ENCODE measurements around the gene SGCA. TPM values are rescaled to one million over a fixed set of nuclear protein-coding genes. Genes with fewer than 3 reads are reported as not detected.

SGCA gene
- total and polyA plus RNA-seq, 9 of the 15 experiments (the other 6 are each of a cell fraction or from before 2014, with no cell fraction given): not detected

GRCh38 chr17:50161023-50161910 is 4.5 kb upstream of the SGCA start (continued):
- TF ChIP-seq PHF8 (IDR thresholded peaks at IDR 0.05; ENCODE audit: borderline replicate concordance, low read length) (peak; percentile 56; the same call in 1 of the 2 replicates), KDM5B (IDR thresholded peaks at IDR 0.05; ENCODE audit: insufficient replicate concordance, low read depth, low read length) (peak; percentile 59), ZNF263 (CRISPR knock-in tag; IDR thresholded peaks at IDR 0.05; ENCODE audit: borderline replicate concordance) (peak; percentile 30; the same call in 1 of the 2 replicates), ELF2 (CRISPR knock-in tag; IDR thresholded peaks at IDR 0.05) (no peak), RCOR1 (IDR thresholded peaks at IDR 0.05; ENCODE audit: borderline replicate concordance in 1 of 2, low read depth in 2 of 2, low read length in 2 of 2) (peak in 1 of 2 experiments; percentile 87; a peak in 2 of 4 replicates), PRPF4 (IDR thresholded peaks at IDR 0.05; ENCODE audit: insufficient read depth, low read depth, low read length, poor library complexity, severe bottlenecking) (no peak), RBM15 (IDR thresholded peaks at IDR 0.05; ENCODE audit: insufficient read depth, low read length) (no peak), XRCC3 (IDR thresholded peaks at IDR 0.05) (no peak), BCOR (IDR thresholded peaks at IDR 0.05) (peak; percentile 45; the same call in 1 of the 2 replicates), ZNF57 (CRISPR knock-in tag; IDR thresholded peaks at IDR 0.05) (no peak), E2F4 (CRISPR knock-in tag; IDR thresholded peaks at IDR 0.05; ENCODE audit: low read depth) (no peak), BRD4 (IDR thresholded peaks at IDR 0.05) (no peak), ETV5 (CRISPR knock-in tag; IDR thresholded peaks at IDR 0.05; ENCODE audit: low read depth) (peak; percentile 9; the same call in 1 of the 2 replicates), L3MBTL2 (IDR thresholded peaks at IDR 0.05) (peak; percentile 64), ZNF584 (CRISPR knock-in tag; IDR thresholded peaks at IDR 0.05; ENCODE audit: low read depth) (no peak), MBD1 (CRISPR knock-in tag; IDR thresholded peaks at IDR 0.05) (no peak), EP300 (IDR thresholded peaks at IDR 0.05; ENCODE audit: low read length) (0 out of 2 replicates have a peak, but pooled peaks have one; percentile 25), MXI1 (IDR thresholded peaks at IDR 0.05; ENCODE audit: low read depth, low read length) (no peak), RAD21 (CRISPR knock-in tag; conservative IDR thresholded peaks at IDR 0.05 in 1 of 2, IDR thresholded peaks at IDR 0.05 in 1 of 2) (peak; percentile 79 to 88), CCNT2 (IDR thresholded peaks at IDR 0.05; ENCODE audit: borderline replicate concordance, extremely low read depth, insufficient read length, low read depth, low read length) (peak; percentile 43), TAF7 (tag; IDR thresholded peaks at IDR 0.05) (no peak)
- TF ChIP-seq, protein P1, sequence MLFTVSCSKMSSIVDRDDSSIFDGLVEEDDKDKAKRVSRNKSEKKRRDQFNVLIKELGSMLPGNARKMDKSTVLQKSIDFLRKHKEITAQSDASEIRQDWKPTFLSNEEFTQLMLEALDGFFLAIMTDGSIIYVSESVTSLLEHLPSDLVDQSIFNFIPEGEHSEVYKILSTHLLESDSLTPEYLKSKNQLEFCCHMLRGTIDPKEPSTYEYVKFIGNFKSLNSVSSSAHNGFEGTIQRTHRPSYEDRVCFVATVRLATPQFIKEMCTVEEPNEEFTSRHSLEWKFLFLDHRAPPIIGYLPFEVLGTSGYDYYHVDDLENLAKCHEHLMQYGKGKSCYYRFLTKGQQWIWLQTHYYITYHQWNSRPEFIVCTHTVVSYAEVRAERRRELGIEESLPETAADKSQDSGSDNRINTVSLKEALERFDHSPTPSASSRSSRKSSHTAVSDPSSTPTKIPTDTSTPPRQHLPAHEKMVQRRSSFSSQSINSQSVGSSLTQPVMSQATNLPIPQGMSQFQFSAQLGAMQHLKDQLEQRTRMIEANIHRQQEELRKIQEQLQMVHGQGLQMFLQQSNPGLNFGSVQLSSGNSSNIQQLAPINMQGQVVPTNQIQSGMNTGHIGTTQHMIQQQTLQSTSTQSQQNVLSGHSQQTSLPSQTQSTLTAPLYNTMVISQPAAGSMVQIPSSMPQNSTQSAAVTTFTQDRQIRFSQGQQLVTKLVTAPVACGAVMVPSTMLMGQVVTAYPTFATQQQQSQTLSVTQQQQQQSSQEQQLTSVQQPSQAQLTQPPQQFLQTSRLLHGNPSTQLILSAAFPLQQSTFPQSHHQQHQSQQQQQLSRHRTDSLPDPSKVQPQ (CRISPR knock-in tag; IDR thresholded peaks at IDR 0.05; ENCODE audit: borderline replicate concordance): no peak
